CD4-positive, alpha-beta T cell treated with Interleukin-4 for 4 hours (primary cell): ENCODE data around the gene ARFRP1.
"Not testable (repeated sequence)": the region's sequence is repeated elsewhere in the genome, so short reads cannot be mapped to it uniquely, and the experiment has no call there.

ENCODE experiments used
- DNase-seq: peaks from one replicate; pipeline ENCODE4 v3.0.0-alpha.2; 2020

The ARFRP1 gene

DNA sequence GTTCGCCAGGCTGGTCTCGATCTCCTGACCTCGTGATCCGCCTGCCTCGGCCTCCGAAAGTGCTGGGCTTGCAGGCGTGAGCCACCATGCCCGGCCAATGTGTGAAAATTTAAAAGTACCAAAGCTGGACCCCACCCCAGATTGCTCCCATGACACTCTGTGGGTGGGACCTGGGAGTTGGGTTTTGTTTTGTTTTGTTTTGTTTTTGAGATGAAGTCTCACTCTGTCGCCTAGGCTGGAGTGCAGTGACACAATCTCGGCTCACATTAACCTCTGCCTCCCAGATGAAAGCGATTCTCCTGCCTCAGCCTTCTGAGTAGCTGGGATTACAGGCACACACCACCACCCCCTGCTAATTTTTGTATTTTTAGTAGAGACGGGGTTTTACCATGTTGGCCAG, 36.1 kb downstream of the ARFRP1 start:
- not testable (repeated sequence) for DNase-seq

- DNase-seq, result no peak
Measured at GRCh38 chr20:63668351-63668750, 39.4 kb downstream of the ARFRP1 start.

DNA sequence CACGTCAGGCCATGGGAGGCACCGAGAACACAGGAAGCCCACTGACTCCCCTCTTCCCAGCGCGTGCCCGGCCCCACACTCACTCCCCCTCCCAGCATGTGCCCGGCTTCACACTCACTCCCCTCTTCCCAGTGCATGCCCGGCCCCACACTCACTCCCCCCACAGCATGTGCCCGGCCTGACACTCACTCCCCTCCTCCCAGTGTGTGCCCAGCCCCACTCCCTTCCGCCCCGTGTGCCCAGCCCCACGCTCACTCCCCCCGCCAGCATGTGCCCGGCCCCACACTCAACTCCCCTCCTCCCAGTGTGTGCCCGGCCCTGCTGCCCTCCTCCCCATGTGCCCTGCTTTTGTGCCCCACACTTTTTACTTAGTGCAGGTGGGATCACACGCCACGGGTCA, 39.9 kb downstream of the ARFRP1 start:
- DNase-seq, result no peak

DNA sequence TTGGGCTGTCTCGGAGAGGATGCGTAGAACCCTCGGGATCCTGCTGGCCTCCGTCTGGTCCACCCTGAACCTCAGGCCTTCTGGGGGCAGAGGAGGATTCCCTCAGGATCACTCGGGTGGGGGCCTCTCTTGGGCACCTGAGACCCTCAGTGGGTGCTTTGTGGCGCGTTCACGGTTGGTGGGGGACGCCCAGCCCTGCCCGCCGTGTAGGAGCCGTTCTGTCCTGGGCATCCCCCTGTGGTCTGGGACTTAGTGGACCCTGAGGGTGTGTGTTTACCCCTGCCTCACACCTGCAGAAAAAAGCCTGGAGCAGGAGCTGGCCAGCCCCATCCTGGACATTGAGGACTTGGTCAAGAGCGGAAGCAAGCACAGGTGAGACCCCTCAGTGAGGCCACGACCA, 42.1 kb downstream of the ARFRP1 start:
- no peak for DNase-seq

GRCh38 chr20:63664861-63665594, 42.7 kb downstream of the ARFRP1 start:
- DNase-seq, result no peak

- no peak for DNase-seq
Measured at GRCh38 chr20:63664143-63664851, 43.5 kb downstream of the ARFRP1 start.

DNA sequence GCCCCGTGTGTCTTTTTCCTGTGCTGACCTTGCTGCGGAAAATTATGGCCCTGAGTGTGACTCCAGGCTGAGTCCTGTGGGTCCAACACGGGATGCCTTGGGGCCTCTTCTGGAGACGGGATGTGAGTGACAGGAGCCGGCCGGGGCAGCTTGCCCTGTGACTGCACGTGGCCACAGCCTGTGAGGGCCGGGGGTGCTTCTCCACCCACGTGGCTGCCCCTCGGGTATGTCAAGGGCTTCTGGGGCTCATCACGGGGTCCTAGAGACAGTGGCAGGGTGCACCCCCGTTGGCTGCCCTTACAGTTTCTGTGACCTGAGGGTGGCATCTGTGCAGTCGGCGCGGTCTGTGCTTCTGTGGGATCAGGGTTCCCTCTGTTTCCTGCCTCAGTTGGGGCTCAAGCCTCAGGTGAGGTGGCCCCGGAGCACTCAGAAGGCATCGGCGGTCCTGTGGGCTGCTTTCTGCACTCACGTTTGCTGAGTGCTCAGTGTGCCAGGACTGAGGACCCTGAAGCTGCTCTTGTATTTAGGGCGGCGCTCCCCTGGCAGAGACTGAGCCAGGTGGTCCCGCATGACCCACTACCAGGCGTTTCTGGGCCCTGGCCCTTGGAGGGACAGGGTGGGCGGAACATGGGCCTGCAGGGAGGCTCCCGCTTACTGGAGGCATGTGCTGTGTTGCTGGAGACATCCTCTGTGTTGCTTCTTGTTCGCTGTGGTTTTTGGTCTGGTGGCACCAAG, 44.3 kb downstream of the ARFRP1 start:
- DNase-seq, result no peak

- no peak for DNase-seq
Measured at GRCh38 chr20:63662813-63663189, 45.0 kb downstream of the ARFRP1 start.

DNA sequence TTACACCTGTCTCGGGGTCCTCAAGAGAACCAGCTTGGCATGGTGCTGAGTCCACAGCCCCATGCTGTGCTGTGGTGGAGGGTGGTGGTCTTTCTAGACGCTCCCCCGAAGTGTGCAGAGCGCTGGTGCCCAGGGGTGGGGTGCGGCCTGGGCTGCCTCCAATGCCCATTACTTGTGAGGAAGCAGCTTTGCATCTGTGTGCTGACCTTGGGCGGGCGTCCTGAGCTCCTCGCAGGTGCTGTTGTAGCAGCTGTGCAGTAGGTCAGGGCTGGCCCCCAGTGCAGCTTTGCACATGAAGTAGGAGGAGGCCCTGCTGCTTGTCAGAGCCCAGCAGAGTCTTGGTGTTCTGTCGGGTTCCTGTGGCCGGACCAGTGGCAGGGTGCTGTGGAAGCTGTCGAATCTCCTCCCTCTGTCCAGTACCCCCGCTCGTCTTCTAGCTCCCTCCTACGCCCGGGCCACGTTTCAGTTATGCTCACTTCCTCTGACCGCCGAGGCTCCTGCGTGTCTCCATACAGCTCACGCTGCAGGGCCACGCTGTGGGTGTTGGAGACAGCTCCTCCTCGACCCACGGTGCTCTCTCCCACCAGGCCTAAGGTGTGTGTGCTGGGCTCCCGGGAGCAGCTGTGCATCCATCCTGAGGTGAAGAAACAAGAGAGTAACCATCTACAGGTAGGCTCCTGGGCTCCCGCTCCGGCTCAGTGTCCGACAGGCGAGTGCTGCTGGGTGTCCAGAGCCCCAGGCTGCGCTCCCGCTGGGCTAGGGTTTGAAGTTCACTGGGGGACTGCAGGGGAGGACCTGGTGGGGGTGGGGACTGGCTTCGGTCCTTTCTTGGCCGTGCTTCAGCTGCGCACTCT, 45.6 kb downstream of the ARFRP1 start:
- DNase-seq, result no peak

DNA sequence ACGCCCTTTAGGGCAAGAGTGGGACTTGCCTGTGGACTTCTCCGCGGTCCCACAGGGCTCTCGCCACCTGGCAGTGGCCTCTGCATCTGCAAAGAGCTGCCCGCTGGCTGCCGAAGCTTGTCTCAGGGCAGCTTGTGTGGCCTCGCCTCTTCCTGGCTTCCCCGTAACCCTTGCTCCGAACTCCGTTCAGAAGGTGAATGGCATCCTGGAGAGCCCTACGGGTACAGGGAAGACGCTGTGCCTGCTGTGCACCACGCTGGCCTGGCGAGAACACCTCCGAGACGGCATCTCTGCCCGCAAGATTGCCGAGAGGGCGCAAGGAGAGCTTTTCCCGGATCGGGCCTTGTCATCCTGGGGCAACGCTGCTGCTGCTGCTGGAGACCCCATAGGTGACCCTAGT, 46.7 kb downstream of the ARFRP1 start:
- DNase-seq, result no peak

- DNase-seq, result no peak
Measured at GRCh38 chr20:63660622-63661021, 47.2 kb downstream of the ARFRP1 start.

- DNase-seq, result not testable (repeated sequence)
Measured at GRCh38 chr20:63660174-63660573, 47.6 kb downstream of the ARFRP1 start.

GRCh38 chr20:63659370-63659769, 48.4 kb downstream of the ARFRP1 start:
- DNase-seq, result no peak

DNA sequence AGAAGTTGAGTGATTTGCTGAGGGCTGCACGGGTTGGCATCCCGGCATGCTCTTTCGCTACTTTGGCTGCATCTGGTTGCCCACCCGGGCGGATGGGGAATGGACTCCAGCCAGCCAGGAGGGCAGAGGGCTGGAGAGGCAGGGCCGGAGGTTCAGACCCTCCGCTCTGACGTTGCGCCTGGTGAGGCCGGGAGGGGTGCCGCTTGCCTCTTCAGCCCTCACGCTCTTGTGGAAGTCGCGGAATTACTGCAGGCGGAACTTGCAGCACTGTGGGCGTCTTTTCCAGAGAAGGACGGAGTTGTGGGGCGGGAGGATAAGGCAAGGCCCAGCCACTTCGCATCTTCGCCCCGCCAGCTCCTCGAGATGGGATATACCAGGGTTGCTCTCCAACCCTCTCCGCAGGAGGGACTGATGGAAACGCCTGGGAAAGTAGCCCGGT, 49.0 kb downstream of the ARFRP1 start:
- no peak for DNase-seq

- peak; percentile 84 for DNase-seq
Measured at GRCh38 chr20:63657937-63658748, 49.6 kb downstream of the ARFRP1 start, which contains the start of gene RTEL1. Gene RTEL1, plus strand, starts transcription at chr20:63658312. Its CDS starts 1,091 bp downstream, at chr20:63659403.

GRCh38 chr20:63657260-63657936, 50.4 kb downstream of the ARFRP1 start:
- DNase-seq, result no peak

DNA sequence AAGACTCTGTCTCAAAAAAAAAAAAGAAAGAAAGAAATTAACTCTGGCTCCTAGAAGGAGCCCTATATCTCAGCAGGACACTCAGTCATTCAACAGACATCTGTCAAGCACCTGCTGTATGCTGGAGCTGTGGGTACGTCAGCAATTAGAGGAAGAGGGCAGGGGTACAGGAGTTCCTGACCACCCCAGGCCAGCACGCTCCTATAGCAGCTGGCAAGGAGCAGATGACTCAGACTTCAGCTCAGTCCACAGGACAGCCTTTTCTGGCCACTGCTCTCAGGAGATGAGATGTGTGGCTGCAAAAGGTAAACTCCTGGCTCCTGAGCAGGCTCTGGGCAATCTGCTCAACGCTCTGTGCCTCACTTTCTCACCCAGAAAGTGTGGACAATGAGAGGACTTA, 51.3 kb downstream of the ARFRP1 start:
- DNase-seq, result no peak

DNA sequence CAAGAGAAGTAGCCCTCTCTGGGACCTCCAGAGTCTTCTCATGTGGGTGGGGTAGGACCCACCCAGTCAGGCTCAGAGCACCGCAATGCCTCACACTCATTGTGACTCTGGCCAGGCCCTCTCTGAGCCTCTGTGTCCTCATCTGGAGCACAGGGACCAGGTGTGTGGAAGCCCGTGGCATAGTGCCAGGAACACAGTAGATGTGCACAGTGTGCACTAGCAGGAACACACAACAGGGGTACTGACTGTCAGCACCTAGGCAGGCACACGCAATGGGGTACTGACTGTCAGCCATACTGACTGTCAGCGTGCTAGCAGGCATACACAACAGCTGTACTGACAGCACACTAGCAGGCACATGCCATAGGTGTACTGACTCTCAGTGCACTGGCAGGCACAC, 52.5 kb downstream of the ARFRP1 start:
- DNase-seq, result no peak

DNA sequence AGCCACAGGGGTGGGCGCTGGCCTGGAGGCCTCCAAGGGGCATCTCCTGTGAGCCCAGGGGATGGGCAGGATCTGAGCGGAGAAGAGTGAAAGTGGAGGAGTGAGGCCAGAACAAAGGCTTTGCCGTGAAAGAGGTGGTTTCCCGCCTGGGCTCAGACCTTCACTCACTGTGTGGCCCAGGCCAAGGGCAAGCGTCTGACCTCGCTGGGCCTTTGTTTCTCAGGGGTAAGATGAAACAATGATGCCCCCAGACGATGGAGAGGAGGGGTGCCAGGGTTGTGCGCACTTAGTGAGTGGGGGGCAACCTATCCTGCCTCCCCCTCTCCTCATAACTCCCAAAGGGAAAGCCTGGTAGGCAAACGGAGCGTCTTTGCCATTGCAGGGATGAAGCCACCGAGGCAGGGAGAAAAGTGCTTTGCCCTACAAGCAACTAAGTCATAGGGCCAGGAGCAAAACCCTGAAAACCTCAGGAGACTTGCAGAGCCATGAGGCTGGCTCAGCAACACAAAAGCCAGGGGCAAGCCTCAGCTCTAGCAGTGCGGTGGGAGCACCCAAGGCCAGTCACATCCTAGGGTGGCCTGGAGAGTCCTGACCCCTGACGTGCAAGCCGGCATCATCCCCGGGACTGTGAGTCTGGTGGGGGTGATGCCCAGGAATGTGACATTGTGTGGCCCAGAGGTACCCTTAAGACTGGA, 53.7 kb downstream of the ARFRP1 start:
- DNase-seq, result no peak
